IMR-90 (cell line): ENCODE data around the gene LSM2. TPM values are rescaled to one million over a fixed set of nuclear protein-coding genes. Genes with fewer than 3 reads are reported as not detected.

Experiments
- ATAC-seq: fragments of 200-7000 bp; cut with Tn5 transposase; 2 replicates; pipeline ENCODE4 v1.9.1; 2020; ENCODE audit warnings: low read depth, mild to moderate bottlenecking, moderate library complexity
- BruUV-seq: library from RNA; stranded (reverse); fragments of 400-500 nt; replicated peaks from 2 replicates; lab custom pipeline; 2021; lab: Mats Ljungman, UMichigan
- CTCF ChIA-PET: fragments of 300-600 bp; formaldehyde crosslinking; extraction: SDS; loops from one replicate; lab custom pipeline; 2021; ENCODE audit warnings: antibody characterized with exemption; lab: Yijun Ruan, JAX
- POLR2A ChIA-PET: fragments of 300-600 bp; sonication (Branson Sonifier 250); formaldehyde crosslinking; loops from one replicate; lab custom pipeline; 2022; ENCODE audit warnings: antibody characterized with exemption; ENCODE audit not compliant: unreplicated experiment; lab: Charles Lee
- DNase-seq: peaks from one replicate; pipeline ENCODE4 v3.0.0; 2013
- H2AFZ ChIP-seq: replicated peaks from 2 replicates; pipeline ENCODE3; 2013; ENCODE audit warnings: low read length, mild to moderate bottlenecking; ENCODE audit not compliant: poor library complexity
- H2AK5ac ChIP-seq: 2 replicates; pipeline ENCODE4 v1.6.1; 2013; ENCODE audit warnings: low read depth, low read length, inconsistent platforms
- H2AK9ac ChIP-seq: replicated peaks from 2 replicates; pipeline ENCODE3; 2013; ENCODE audit warnings: mild to moderate bottlenecking, low read depth, low read length, moderate library complexity; ENCODE audit not compliant: poor library complexity
- H2BK120ac ChIP-seq: 2 replicates; pipeline ENCODE4 v1.6.1; 2013; ENCODE audit warnings: low read depth, low read length, inconsistent platforms
- H2BK15ac ChIP-seq: 3 replicates; pipeline ENCODE4 v1.6.1; 2013; ENCODE audit warnings: low read depth, low read length, inconsistent platforms
- H2BK20ac ChIP-seq: 2 replicates; pipeline ENCODE4 v1.6.1; 2013; ENCODE audit warnings: low read depth, mild to moderate bottlenecking, inconsistent platforms, low read length, moderate library complexity
- H2BK5ac ChIP-seq: 2 replicates; pipeline ENCODE4 v1.6.1; 2013; ENCODE audit warnings: mild to moderate bottlenecking, low read depth, low read length, inconsistent platforms; ENCODE audit not compliant: poor library complexity, severe bottlenecking
- H3K14ac ChIP-seq: replicated peaks from 2 replicates; pipeline ENCODE4 v1.6.1; 2013; ENCODE audit warnings: low read depth, low read length, inconsistent platforms
- H3K18ac ChIP-seq: 2 replicates; pipeline ENCODE4 v1.6.1; 2013; ENCODE audit warnings: low read depth, low read length, control low read depth
- H3K23ac ChIP-seq: 2 replicates; pipeline ENCODE4 v1.6.1; 2013; ENCODE audit warnings: low read depth, low read length, inconsistent platforms
- H3K27ac ChIP-seq: 2 replicates; pipeline ENCODE4 v1.5.1; 2013; ENCODE audit warnings: mild to moderate bottlenecking, control low read depth, low read length; ENCODE audit not compliant: insufficient read depth
- H3K27me3 ChIP-seq: 2 replicates; pipeline ENCODE4 v1.6.1; 2013; ENCODE audit warnings: low read length; ENCODE audit not compliant: control insufficient read depth, insufficient read depth
- H3K36me3 ChIP-seq: 2 replicates; pipeline ENCODE4 v1.6.1; 2013; ENCODE audit warnings: low read length, mixed read lengths; ENCODE audit not compliant: control insufficient read depth, insufficient read depth
- H3K4ac ChIP-seq: 2 replicates; pipeline ENCODE4 v1.6.1; 2013; ENCODE audit warnings: low read depth, low read length, inconsistent platforms
- H3K4me1 ChIP-seq: 2 replicates; pipeline ENCODE4 v1.6.1; 2013; ENCODE audit warnings: low read length, mixed read lengths; ENCODE audit not compliant: control insufficient read depth, insufficient read depth
- H3K4me2 ChIP-seq: 2 replicates; pipeline ENCODE4 v1.6.1; 2013; ENCODE audit warnings: low read depth, mild to moderate bottlenecking, control low read depth, low read length, moderate library complexity
- H3K4me3 ChIP-seq: 2 replicates; pipeline ENCODE4 v1.5.1; 2013; ENCODE audit warnings: low read depth, mild to moderate bottlenecking, control low read depth, low read length, moderate library complexity; ENCODE audit not compliant: insufficient read depth
- H3K56ac ChIP-seq: 2 replicates; pipeline ENCODE4 v1.6.1; 2013; ENCODE audit warnings: low read length, inconsistent platforms; ENCODE audit not compliant: insufficient read depth; ENCODE audit errors: extremely low read depth
- H3K79me1 ChIP-seq, 2 experiments: 2 replicates each; pipeline ENCODE4 v1.6.1; 2013; ENCODE audit warnings: low read length in 2 of 2, inconsistent platforms in 1 of 2, low read depth in 1 of 2
- H3K9ac ChIP-seq: 2 replicates; pipeline ENCODE4 v1.6.1; 2013; ENCODE audit warnings: low read depth, low read length, control low read depth
- H3K9me1 ChIP-seq: 2 replicates; pipeline ENCODE4 v1.6.1; 2013; ENCODE audit warnings: low read length, inconsistent platforms; ENCODE audit not compliant: insufficient read depth
- H3K9me3 ChIP-seq: 2 replicates; pipeline ENCODE4 v1.6.1; 2013; ENCODE audit warnings: low read length; ENCODE audit not compliant: control insufficient read depth, insufficient read depth
- H4K20me1 ChIP-seq: 2 replicates; pipeline ENCODE4 v1.6.1; 2013; ENCODE audit warnings: low read length, inconsistent platforms; ENCODE audit not compliant: insufficient read depth
- H4K5ac ChIP-seq: 2 replicates; pipeline ENCODE4 v1.6.1; 2013; ENCODE audit warnings: mild to moderate bottlenecking, low read depth, low read length, control low read depth
- H4K8ac ChIP-seq, 2 experiments: 2 replicates each; pipeline ENCODE4 v1.6.1; 2013; ENCODE audit warnings: low read depth in 2 of 2, low read length in 2 of 2, control low read depth in 1 of 2, inconsistent platforms in 1 of 2
- H4K91ac ChIP-seq: 2 replicates; pipeline ENCODE4 v1.6.1; 2013; ENCODE audit warnings: low read depth, low read length, inconsistent platforms; ENCODE audit not compliant: insufficient read depth
- CEBPB ChIP-seq: IDR thresholded peaks from 2 replicates; pipeline ENCODE4 v1.6.1; 2012; ENCODE audit warnings: low read depth, low read length, improper control_type of control experiment
- CHD1 ChIP-seq: IDR thresholded peaks from 2 replicates; pipeline ENCODE4 v1.6.1; 2012; ENCODE audit warnings: low read depth, low read length, improper control_type of control experiment
- FOS ChIP-seq: fragments of 150-350 bp; IDR thresholded peaks from 2 replicates; pipeline ENCODE4 v1.6.1; 2016; ENCODE audit warnings: low read depth, low read length
- MAFK ChIP-seq: IDR thresholded peaks from 2 replicates; pipeline ENCODE4 v1.6.1; 2012; ENCODE audit warnings: low read depth, low read length, improper control_type of control experiment
- MXI1 ChIP-seq: IDR thresholded peaks from 2 replicates; pipeline ENCODE4 v1.6.1; 2012; ENCODE audit warnings: low read depth, mild to moderate bottlenecking, low read length, moderate library complexity, borderline replicate concordance
- POLR2A ChIP-seq: IDR thresholded peaks from 2 replicates; pipeline ENCODE4 v1.6.1; 2012; ENCODE audit warnings: mild to moderate bottlenecking, low read depth, low read length
- RAD21 ChIP-seq: IDR thresholded peaks from 2 replicates; pipeline ENCODE4 v1.6.1; 2012; ENCODE audit warnings: low read length, improper control_type of control experiment
- SMC3 ChIP-seq: fragments of 150-350 bp; IDR thresholded peaks from 2 replicates; pipeline ENCODE4 v1.6.1; 2016; ENCODE audit warnings: low read depth, mild to moderate bottlenecking, antibody characterized with exemption, low read length, moderate library complexity
- WGBS, 2 experiments: methylation state at CpG; one replicate each; pipeline versions ENCODE4 v1.1.5 to v1.1.7; 2013; ENCODE audit warnings: missing lambda C conversion rate in 2 of 2; ENCODE audit not compliant: insufficient read length in 1 of 2; ENCODE audit errors: extremely low coverage in 2 of 2; 5-methylcytosine and 5-hydroxymethylcytosine counted together
- dilution Hi-C: fragments of 300-500 bp; cut with HindIII; formaldehyde crosslinking; loops from one replicate; pipeline ENCODE4 v1.14.3; 2018; ENCODE audit warnings: low sequenced_read_pairs; ENCODE audit not compliant: unreplicated experiment
- in situ Hi-C: fragments of 300-500 bp; cut with MboI; formaldehyde crosslinking; loops from 3 replicates; pipeline ENCODE4 v1.14.3; 2019; ENCODE audit warnings: low sequenced_read_pairs, inconsistent platforms, mixed read lengths
- intact Hi-C: fragments of 100-400 bp; cut with micrococcal nuclease; formaldehyde crosslinking; loops from 2 replicates; pipeline ENCODE4 v1.10.0; 2022
- polyA plus RNA-seq, 3 experiments: library from polyadenylated mRNA; depleted of rRNA; stranded (reverse); fragments of >200 nt; gene quantifications; 2 replicates each; pipeline ENCODE4 v1.2.3, GENCODE V29; 2012; ENCODE audit warnings: low replicate concordance in 1 of 3
- total RNA-seq: library from RNA; depleted of rRNA; stranded (reverse); fragments of >200 nt; gene quantifications from 2 replicates; pipeline ENCODE4 v1.2.3, GENCODE V29; 2012
- TF ChIP-seq, protein P1 (sequence below): conservative IDR thresholded peaks from 2 replicates; pipeline ENCODE4 v1.5.1; 2012; ENCODE audit warnings: mild to moderate bottlenecking, low read depth, low read length, improper control_type of control experiment

LSM2 gene
- total and polyA plus RNA-seq, 2 of the 4 experiments (the other 2 are of a cell fraction): 56.3 to 61.0 TPM

DNA sequence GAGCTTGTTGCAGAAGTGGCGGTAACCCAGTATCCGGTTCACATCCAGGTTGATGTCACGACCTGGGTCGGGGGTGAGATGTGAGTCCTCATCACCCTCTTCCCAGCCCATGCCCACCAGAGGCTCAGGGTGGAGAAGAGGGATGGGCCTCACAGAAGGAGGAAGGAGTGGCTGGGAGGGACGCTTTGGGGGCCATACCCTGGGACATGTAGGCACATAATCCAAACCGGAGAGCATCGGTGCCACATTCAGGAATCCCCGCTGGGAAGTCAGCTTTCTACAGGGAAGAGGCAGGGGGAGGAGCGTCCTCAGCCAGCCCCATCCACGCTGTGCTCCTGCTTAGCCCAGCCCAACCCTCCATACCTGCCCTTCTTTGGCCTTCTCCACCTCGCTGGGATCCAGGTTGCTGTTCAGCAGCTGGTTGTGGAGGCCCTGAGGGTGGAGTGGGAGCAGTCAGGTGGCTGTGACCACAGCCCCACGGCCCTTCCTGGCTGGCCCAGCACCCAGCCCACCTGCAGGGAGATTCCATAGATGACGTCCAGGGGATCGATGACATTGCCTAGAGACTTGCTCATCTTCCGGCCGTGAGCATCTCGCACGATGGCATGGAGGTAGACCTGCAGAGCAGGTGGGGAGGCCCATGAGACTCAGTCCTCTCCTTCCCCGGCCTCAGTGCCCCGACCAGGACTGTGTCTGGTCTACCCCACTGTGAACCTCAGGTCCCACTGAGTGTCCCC, 26.1 kb downstream of the LSM2 start (continued):
- no peak for TF ChIP-seq CHD1

DNA sequence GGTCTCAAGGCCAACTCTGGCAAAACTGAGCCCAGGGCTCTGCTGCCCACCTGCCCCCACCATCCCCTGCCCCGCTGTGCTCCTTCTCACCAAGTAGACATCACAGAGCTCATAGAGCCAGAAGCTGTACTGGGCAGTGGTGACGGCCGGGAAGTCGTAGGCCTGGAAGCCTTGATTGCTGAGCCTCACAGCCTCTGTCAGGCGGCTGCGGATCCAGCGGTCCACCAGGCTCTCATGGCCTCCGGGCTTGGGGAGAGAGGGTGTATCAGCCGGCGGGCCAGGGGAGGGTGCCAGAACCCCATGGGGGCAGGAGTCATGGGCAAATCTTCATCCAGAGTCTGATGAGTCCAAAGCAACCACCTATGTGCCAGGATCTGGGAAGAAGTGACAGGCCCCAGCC, 26.9 kb downstream of the LSM2 start:
- H3K9me3 ChIP-seq: no peaks in the 10 kb centered on the region
- in situ Hi-C loops (no loop called here), intact Hi-C loops (no loop called here), dilution Hi-C loops (no loop called here)
- 0 out of 2 replicates have a peak, but pooled peaks cover 8% of the 10 kb centered on the region for H3K9me1 ChIP-seq
- H3K4me3 ChIP-seq: no peak overlapping the region
- WGBS, 2 experiments: 95% methylated on average over 4 of the region's 10 CpGs; no CpG with 5 or more reads in 1 of the 2 experiments
- DNase-seq (no peak), ATAC-seq (no peak)
- no TSS peak for BruUV-seq
- no peak overlapping the region for H3K56ac ChIP-seq
- TF ChIP-seq CHD1: no peak
- TF ChIP-seq MXI1: no peak
- no peak for TF ChIP-seq FOS
- TF ChIP-seq MAFK: no peak
- TF ChIP-seq, protein P1, sequence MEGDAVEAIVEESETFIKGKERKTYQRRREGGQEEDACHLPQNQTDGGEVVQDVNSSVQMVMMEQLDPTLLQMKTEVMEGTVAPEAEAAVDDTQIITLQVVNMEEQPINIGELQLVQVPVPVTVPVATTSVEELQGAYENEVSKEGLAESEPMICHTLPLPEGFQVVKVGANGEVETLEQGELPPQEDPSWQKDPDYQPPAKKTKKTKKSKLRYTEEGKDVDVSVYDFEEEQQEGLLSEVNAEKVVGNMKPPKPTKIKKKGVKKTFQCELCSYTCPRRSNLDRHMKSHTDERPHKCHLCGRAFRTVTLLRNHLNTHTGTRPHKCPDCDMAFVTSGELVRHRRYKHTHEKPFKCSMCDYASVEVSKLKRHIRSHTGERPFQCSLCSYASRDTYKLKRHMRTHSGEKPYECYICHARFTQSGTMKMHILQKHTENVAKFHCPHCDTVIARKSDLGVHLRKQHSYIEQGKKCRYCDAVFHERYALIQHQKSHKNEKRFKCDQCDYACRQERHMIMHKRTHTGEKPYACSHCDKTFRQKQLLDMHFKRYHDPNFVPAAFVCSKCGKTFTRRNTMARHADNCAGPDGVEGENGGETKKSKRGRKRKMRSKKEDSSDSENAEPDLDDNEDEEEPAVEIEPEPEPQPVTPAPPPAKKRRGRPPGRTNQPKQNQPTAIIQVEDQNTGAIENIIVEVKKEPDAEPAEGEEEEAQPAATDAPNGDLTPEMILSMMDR: no peak
- no peak for TF ChIP-seq SMC3
- no peak for TF ChIP-seq RAD21
- TF ChIP-seq POLR2A: no peak
- no peak for TF ChIP-seq CEBPB
- no peak overlapping the region for H3K18ac ChIP-seq
- H3K79me1 ChIP-seq: 0 out of 4 replicates have a peak, but pooled peaks cover 0 to 6% of the 10 kb centered on the region in 2 experiments
- H3K4ac ChIP-seq: no peak overlapping the region
- H2BK120ac ChIP-seq: no peak overlapping the region
- no peak overlapping the region for H3K27ac ChIP-seq
- no peak overlapping the region for H4K8ac ChIP-seq
- H2AK5ac ChIP-seq: no peak overlapping the region
- no peak overlapping the region for H3K9ac ChIP-seq
- no peak overlapping the region for H3K14ac ChIP-seq
- no peak overlapping the region for H2BK15ac ChIP-seq
- no peak overlapping the region for H2AFZ ChIP-seq
- no peaks in the 10 kb centered on the region for H4K20me1 ChIP-seq
- H3K4me1 ChIP-seq: peaks cover 10% of the 10 kb centered on the region
- POLR2A ChIA-PET: no interaction called here
- CTCF ChIA-PET: no interaction called here
- peaks cover 59% of the 10 kb centered on the region for H3K36me3 ChIP-seq
- no peak overlapping the region for H3K23ac ChIP-seq
- no peak overlapping the region for H4K5ac ChIP-seq
- H2BK5ac ChIP-seq: no peak overlapping the region
- H3K4me2 ChIP-seq: no peak overlapping the region
- no peaks in the 10 kb centered on the region for H3K27me3 ChIP-seq
- no peak overlapping the region for H2BK20ac ChIP-seq
- no peak overlapping the region for H4K91ac ChIP-seq
- no peak overlapping the region for H2AK9ac ChIP-seq
